HL-60 (cell line): ENCODE measurements around the gene INTS1.

ENCODE experiments used
- DNase-seq, 2 experiments: peaks; one replicate each; pipeline ENCODE4 v3.0.0-alpha.2; 2010 to 2020; ENCODE audit warnings: low read depth in 1 of 2, low spot score in 1 of 2
- H3K27ac ChIP-seq: fragments of 250-450 bp; sonication (Bioruptor Pico); replicated peaks from 2 replicates; pipeline ENCODE4 v1.5.1; 2020; ENCODE audit warnings: mild to moderate bottlenecking, moderate library complexity
- H3K27me3 ChIP-seq: fragments of 250-450 bp; sonication (Bioruptor Pico); 2 replicates; pipeline ENCODE4 v1.5.1; 2021; ENCODE audit warnings: mild to moderate bottlenecking, moderate library complexity; ENCODE audit not compliant: insufficient read depth, poor library complexity, severe bottlenecking
- H3K4me3 ChIP-seq: replicated peaks from 2 replicates; pipeline ENCODE4 v1.5.1; 2011; ENCODE audit warnings: mild to moderate bottlenecking, control low read depth, low read length; ENCODE audit not compliant: insufficient read depth
- CTCF ChIP-seq: IDR thresholded peaks from one replicate; pipeline ENCODE4 v1.5.1; 2011; ENCODE audit warnings: low read length, control low read depth, inconsistent platforms; ENCODE audit not compliant: insufficient read depth
- GABPA ChIP-seq: IDR thresholded peaks from 2 replicates; pipeline ENCODE4 v1.6.1; 2012; ENCODE audit warnings: low read depth
- POLR2AphosphoS5 ChIP-seq: IDR thresholded peaks from 2 replicates; pipeline ENCODE4 v1.6.1; 2012; ENCODE audit warnings: low read depth
- REST ChIP-seq: IDR thresholded peaks from 2 replicates; pipeline ENCODE4 v1.6.1; 2012; ENCODE audit warnings: low read depth; ENCODE audit not compliant: insufficient replicate concordance
- SPI1 ChIP-seq: IDR thresholded peaks from 2 replicates; pipeline ENCODE4 v1.6.1; 2012; ENCODE audit warnings: low read depth, mild to moderate bottlenecking, borderline replicate concordance

INTS1 gene

GRCh38 chr7:1473864-1474512 is 30.2 kb downstream of the INTS1 start:
- TF ChIP-seq SPI1 (no peak), CTCF (peak; percentile 66), GABPA (no peak), POLR2AphosphoS5 (no peak; the same call in 1 of the 2 replicates)
- DNase-seq: peak; percentile 85 to 86
- Histone ChIP-seq H3K4me3 (no peak overlapping the region), H3K27ac (no peak overlapping the region; the same call in none of the 2 replicates), H3K27me3 (no peaks in the 10 kb centered on the region)

- no peak for DNase-seq
- no peak overlapping the region for H3K4me3 ChIP-seq
- H3K27ac ChIP-seq: no peak overlapping the region
- H3K27me3 ChIP-seq: no peaks in the 10 kb centered on the region
- no peak for TF ChIP-seq CTCF
These were observed 33.3 kb downstream of the INTS1 start for GRCh38 chr7:1470901-1471300.

- H3K27ac ChIP-seq: no peak overlapping the region
- DNase-seq: no peak
These were observed 35.4 kb downstream of the INTS1 start for GRCh38 chr7:1468643-1469298.

More at GRCh38 chr7:1468643-1469298, 35.4 kb downstream of the INTS1 start:
- TF ChIP-seq POLR2AphosphoS5 (no peak), CTCF (no peak), GABPA (no peak), REST (no peak), SPI1 (no peak)
- Histone ChIP-seq H3K4me3 (no peak overlapping the region), H3K27me3 (no peaks in the 10 kb centered on the region)
